Neuron (in vitro differentiated cells): ENCODE results near the gene LCN10.

ENCODE experiments used
- H2AFZ ChIP-seq: one replicate; pipeline ENCODE4 v1.6.1; 2013; ENCODE audit warnings: low read depth, mild to moderate bottlenecking, inconsistent platforms, low read length, moderate library complexity
- H3K27me3 ChIP-seq: one replicate; pipeline ENCODE4 v1.6.1; 2013; ENCODE audit warnings: low read length; ENCODE audit not compliant: insufficient read depth
- H3K36me3 ChIP-seq: one replicate; pipeline ENCODE4 v1.6.1; 2013; ENCODE audit warnings: low read length; ENCODE audit not compliant: insufficient read depth
- H3K4me1 ChIP-seq: one replicate; pipeline ENCODE4 v1.6.1; 2013; ENCODE audit warnings: low read length; ENCODE audit not compliant: insufficient read depth
- H3K4me3 ChIP-seq: 2 replicates; pipeline ENCODE4 v1.5.1; 2013; ENCODE audit warnings: mild to moderate bottlenecking, low read length, moderate library complexity
- H3K9me3 ChIP-seq: one replicate; pipeline ENCODE4 v1.6.1; 2013; ENCODE audit warnings: low read length

The LCN10 gene

DNA sequence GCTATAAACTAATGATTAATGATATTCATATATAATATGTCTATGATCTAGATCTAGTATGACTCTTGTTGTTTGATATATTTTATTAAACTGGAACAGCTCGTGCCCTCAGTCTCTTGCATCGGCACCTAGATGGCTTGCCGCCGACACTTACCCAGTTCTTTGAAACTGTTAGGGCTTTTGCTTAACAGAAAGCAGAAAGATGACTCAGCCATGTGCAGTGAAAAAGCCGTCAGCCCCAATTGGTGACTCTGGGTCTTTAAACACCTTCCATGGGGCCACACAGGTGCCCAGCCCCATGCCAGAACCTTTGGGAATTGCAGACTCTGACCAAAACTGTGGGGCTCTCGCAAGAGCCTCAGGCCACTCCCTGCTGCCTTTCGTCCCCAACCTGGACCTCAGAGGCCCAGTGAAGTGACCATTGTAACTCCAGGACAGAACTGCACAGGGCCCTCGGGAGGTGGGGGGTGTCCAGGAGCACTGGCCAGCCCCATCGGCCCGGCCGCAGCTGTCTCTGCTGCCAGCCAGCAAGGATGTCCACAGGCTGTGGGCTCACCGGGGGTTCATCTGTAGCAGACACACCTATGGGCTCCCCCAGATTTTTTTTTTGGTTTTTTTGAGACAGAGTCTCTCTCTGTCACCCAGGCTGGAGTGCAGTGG is 7.8 kb downstream of the LCN10 start:
- H3K4me3 ChIP-seq = no peak overlapping the region
- H3K36me3 ChIP-seq = no peaks in the 10 kb centered on the region
- no peaks in the 10 kb centered on the region for H3K4me1 ChIP-seq

DNA sequence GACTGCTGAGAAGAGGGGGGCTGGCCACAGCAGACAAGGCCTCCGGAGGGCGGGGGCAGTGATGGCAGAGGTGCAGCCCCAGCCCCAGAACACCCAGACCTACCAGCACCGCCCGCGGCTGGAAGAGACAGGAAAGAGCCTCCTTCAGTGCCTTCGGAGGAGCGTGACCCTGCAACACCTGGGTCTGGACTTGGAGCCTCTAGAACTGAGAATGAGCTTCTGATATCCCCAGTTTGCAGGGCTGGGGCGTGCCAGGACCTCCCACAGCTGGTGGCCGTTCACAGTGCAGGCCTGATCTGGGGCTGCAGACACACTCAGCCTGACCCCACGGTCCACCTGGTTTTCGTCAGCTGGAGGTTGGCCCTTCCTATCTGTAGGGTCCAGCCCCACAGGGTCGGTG is 9.1 kb downstream of the LCN10 start:
- H3K4me1 ChIP-seq = no peaks in the 10 kb centered on the region
- no peaks in the 10 kb centered on the region for H3K36me3 ChIP-seq
- peaks cover 1% of the 10 kb centered on the region for H3K9me3 ChIP-seq
- H3K4me3 ChIP-seq = no peak overlapping the region
- H3K27me3 ChIP-seq = peaks cover 8% of the 10 kb centered on the region
- H2AFZ ChIP-seq = no peak overlapping the region

More for the DNA sequence above, 7.8 kb downstream of the LCN10 start:
- Histone ChIP-seq H3K9me3 (peaks cover 10% of the 10 kb centered on the region), H2AFZ (no peak overlapping the region), H3K27me3 (peaks cover 16% of the 10 kb centered on the region)

DNA sequence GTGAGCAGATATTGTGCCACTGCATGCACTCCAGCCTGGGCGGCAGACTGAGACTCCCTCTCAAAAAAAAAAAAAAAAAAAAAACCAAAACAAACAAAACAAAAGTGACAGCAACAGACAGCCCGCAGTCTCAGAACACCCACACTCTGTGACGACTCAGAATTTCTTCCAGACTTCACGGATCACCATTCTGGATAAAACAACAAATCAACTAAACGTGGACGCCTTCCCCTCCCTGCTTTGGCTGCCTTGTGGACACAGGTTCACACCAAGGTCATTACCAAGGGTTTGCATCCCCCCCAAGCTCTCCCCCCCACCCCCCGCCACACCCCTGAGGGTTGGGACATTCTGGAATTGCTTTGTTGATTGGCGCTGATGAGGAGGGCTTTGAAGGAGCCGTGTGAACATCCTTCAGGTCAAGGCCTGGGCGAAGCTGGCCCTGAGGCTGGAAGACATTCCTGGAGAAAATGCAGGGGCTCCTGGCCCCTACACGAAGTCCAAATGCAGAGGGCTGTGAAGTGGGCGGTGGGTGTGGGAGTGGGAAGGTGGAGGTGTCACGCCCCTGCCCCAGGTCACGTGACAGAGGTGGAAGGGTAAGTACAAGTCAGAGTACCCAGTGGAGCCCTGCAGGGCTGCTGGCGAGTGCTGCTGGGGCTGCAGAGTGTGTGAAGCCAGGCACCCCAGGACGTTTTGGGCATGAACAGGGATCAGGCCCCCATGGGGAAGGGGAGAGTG is 10.1 kb downstream of the LCN10 start:
- no peak overlapping the region for H2AFZ ChIP-seq
- no peak overlapping the region for H3K4me3 ChIP-seq
- no peaks in the 10 kb centered on the region for H3K36me3 ChIP-seq

DNA sequence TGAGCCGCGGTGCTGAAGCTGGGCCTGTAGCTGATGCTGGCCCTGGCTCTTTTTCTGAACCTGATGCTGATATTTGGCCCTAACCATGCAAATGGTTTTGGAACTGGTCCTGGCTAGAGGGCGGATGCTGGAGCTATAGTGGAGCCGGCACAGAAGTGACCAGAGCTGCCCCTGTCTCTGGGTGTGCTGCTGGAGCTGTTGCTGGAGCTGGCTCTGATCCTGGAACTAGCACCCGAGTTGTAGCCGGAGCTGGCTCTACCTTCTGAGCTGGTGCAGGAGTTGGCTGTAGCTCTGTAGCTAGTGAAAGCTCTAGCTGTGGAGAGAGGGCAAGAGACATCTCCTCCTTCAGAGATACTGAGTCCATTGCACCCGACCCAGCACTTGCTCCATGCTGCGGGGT is 12.8 kb downstream of the LCN10 start:
- peaks cover 4% of the 10 kb centered on the region for H3K27me3 ChIP-seq
- peaks cover 17% of the 10 kb centered on the region for H3K36me3 ChIP-seq

More for the DNA sequence above, 10.1 kb downstream of the LCN10 start:
- H3K27me3 ChIP-seq = peaks cover 8% of the 10 kb centered on the region
- no peaks in the 10 kb centered on the region for H3K9me3 ChIP-seq
- H3K4me1 ChIP-seq = peaks cover under 1% of the 10 kb centered on the region

DNA sequence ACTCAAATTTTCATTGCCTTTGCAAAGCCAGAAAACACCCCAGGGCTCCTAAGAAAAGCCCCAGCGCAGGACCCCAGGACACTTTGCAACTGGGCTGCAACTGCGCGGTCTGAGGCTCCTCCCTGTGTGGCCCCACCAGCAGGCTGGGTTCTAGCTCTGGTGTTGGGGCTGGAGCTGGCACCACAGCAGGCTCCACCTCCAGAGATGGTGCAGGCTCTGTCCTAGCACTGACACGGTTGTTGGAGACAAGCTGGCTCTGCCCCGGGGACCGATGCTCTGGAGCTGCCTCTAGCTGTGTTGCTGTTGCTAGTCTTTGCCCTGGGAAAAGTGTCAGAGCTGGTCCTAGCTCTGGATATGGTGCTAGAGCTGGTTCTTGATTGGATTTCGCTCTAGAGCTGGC is 13.6 kb downstream of the LCN10 start:
- Histone ChIP-seq H3K27me3 (peaks cover 3% of the 10 kb centered on the region), H3K9me3 (no peaks in the 10 kb centered on the region), H3K4me1 (peaks cover 23% of the 10 kb centered on the region), H3K36me3 (peaks cover 25% of the 10 kb centered on the region), H2AFZ (no peak overlapping the region), H3K4me3 (no peak overlapping the region)

More for the DNA sequence above, 12.8 kb downstream of the LCN10 start:
- no peak overlapping the region for H3K4me3 ChIP-seq
- H3K4me1 ChIP-seq = peaks cover 23% of the 10 kb centered on the region
- no peak overlapping the region for H2AFZ ChIP-seq
- H3K9me3 ChIP-seq = no peaks in the 10 kb centered on the region

DNA sequence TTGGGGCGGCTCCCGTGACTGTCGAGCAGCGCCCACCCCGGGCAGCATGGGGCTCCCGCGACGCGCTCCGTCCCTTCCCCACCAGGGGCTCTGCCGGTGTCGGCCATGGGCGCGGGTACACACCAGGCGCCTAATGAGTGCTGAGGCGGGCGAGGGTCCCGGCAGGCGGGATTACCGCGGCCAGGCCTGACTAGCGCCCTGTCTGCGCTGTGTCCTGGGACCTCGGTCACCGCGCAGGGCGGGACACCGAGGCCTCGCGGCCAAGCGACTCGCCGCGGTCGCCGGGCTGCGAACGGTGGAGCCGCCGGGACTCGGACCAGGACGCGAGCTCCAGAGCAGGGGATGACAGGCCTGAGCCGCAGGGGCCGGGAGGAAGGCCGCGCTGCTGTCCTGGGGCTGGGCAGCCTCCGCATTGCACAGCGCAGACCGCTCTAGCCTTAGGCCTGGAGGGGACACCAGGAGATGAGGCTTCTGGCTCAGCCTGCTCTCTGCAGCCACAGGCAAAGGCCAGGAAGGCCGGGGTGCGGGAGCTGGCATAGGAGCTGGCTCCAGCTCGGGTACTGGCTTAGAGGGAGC is 14.1 kb downstream of the LCN10 start:
- H3K27me3 ChIP-seq = no peaks in the 10 kb centered on the region
- peaks cover 23% of the 10 kb centered on the region for H3K4me1 ChIP-seq
- H3K36me3 ChIP-seq = peaks cover 30% of the 10 kb centered on the region
- H2AFZ ChIP-seq = peak overlapping the region; percentile 65
- H3K9me3 ChIP-seq = no peaks in the 10 kb centered on the region
- peak overlapping the region; percentile 99 for H3K4me3 ChIP-seq

DNA sequence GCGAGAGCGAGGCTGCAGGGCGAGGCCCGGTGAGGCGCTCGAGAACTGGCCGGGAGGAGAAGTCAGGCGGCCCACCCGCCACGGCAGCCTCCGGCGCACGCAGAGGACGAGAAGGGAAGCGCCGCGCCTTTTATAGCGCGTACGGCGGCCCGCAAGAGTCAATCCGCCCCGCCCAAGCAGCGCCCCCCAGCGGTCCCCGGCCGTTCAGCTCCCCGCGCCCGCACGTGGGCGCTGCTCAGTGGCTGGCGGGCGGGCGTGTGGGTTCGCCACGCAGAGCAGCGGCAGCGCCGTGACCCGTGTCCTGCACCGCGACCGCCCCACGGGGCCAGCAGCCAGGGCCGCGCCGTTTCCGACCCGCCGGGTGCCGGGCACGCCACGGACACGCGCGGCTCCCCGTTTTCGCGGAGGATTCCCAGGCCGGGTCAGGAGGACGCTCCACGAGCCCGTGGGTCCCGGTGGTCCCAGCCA is 14.6 kb downstream of the LCN10 start:
- H3K27me3 ChIP-seq = no peaks in the 10 kb centered on the region
- H3K4me3 ChIP-seq = peak overlapping the region; percentile 99
- no peaks in the 10 kb centered on the region for H3K9me3 ChIP-seq
- H2AFZ ChIP-seq = peak overlapping the region; percentile 65
- H3K36me3 ChIP-seq = peaks cover 35% of the 10 kb centered on the region
- peaks cover 23% of the 10 kb centered on the region for H3K4me1 ChIP-seq

DNA sequence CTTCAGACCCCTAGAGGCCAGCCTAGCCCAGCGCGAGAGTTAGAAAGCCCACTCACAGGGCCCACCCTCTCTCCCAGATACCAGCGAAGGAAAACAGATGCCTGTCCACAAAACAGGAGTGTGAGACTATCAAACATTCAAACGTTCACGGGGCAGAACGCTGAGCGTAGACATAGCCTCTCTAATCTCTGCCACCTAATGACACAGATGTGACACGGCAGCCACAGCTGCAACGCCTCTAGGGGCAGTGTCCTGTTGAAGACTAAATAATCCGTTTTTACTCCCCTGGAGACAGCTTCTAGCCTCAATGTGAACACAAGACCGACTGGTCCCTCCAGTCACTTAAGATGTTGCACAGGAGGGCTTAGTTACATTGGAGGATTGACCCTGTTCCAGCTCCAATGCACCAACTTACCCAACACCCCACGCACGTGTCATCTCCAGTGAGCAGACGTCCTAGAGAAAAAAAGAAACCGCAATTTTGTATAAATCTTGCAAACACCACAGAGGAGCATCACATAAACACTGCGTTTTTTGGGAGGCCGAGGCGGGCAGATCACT is 16.0 kb downstream of the LCN10 start:
- peaks cover 27% of the 10 kb centered on the region for H3K4me1 ChIP-seq
- peaks cover 45% of the 10 kb centered on the region for H3K36me3 ChIP-seq
- H2AFZ ChIP-seq = no peak overlapping the region
- H3K27me3 ChIP-seq = no peaks in the 10 kb centered on the region
- no peaks in the 10 kb centered on the region for H3K9me3 ChIP-seq
- peak overlapping the region; percentile 99 for H3K4me3 ChIP-seq

DNA sequence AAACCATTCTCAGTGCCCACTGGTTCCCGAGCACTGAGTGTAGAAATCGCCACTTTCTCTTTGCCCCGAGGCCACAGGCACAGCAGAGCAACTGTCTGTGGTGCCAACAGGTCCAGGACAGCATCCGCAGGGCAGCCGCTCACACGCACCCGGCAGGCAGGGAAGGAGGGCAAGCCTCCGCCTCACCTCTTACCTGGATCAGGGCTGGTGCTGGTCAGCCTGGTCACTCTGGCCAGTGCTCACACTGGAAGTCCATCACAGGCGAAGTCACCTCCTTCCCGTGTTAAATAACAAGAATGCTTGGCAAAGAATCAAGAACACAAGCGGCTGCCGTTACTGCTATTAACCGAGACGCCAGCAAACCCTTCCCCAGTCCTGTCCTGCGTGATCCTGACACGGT is 16.6 kb downstream of the LCN10 start:
- H3K9me3 ChIP-seq = no peaks in the 10 kb centered on the region
- H3K4me3 ChIP-seq = no peak overlapping the region
- H2AFZ ChIP-seq = no peak overlapping the region
- peaks cover 33% of the 10 kb centered on the region for H3K4me1 ChIP-seq
- no peaks in the 10 kb centered on the region for H3K27me3 ChIP-seq
- H3K36me3 ChIP-seq = peaks cover 51% of the 10 kb centered on the region

DNA sequence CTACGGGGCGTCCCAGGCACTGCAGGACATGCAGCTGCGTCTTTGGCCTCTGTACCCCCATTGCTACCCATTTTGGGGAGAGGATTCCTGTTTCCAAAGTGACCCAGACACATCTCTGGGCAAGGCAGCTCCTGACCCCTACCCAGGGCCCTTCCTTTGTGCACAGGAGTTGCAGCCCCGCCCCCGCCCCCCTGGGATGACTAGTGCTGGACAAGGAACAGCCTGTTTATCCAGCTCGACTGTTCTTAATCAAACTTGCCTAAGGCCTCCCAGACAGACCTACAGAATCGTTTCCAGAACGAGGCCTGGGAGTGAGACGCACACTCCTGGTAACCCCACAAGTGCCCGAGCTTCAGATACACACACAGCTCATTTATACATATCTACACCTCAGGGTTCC is 17.1 kb downstream of the LCN10 start:
- H3K9me3 ChIP-seq = no peaks in the 10 kb centered on the region
- peaks cover 38% of the 10 kb centered on the region for H3K4me1 ChIP-seq
- no peak overlapping the region for H2AFZ ChIP-seq
- H3K27me3 ChIP-seq = no peaks in the 10 kb centered on the region
- no peak overlapping the region for H3K4me3 ChIP-seq
- H3K36me3 ChIP-seq = peaks cover 52% of the 10 kb centered on the region

DNA sequence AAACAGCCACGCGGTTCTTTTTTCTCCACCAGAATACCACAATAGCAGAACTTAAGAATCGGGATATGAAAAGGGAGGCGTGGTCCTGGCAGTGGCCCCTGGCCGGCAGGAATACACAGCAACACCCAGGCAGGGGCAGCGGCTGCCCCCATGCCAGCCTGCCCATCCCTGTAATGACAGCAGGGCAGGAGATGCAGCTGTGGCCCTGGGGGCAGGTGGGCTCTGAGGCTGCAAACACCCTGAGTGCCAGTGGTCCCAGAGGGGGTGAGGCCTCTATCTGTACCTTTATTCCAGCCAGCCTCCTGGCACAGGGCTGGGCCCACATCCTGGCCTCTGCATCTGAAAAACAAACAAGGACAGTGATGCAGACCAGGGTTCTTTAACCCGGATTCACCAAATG is 18.0 kb downstream of the LCN10 start:
- H3K4me3 ChIP-seq = no peak overlapping the region
- no peaks in the 10 kb centered on the region for H3K27me3 ChIP-seq
- H3K4me1 ChIP-seq = peaks cover 46% of the 10 kb centered on the region
- peaks cover 52% of the 10 kb centered on the region for H3K36me3 ChIP-seq
- no peak overlapping the region for H2AFZ ChIP-seq
- no peaks in the 10 kb centered on the region for H3K9me3 ChIP-seq

DNA sequence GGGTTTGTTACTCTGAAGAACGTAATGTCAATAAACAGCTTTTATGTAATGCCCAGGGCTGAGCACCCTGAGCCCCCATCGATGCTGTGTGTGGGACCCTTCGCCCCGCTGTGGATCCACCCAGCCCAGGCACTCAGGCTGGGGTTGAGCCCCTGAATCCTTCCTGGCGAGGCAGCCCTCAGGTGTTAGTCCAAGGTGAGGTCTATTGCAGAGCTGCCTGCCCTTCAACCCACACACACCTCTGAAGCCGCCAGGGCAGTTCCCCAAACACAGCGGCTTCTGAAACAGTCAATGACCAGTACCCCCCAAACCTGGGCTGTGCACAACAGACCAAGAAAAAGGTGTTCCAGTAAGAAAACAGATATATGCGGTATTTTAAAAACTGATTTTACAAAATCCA is 18.8 kb downstream of the LCN10 start:
- Histone ChIP-seq H3K9me3 (no peaks in the 10 kb centered on the region), H3K27me3 (no peaks in the 10 kb centered on the region), H3K36me3 (peaks cover 52% of the 10 kb centered on the region), H2AFZ (no peak overlapping the region), H3K4me3 (no peak overlapping the region), H3K4me1 (peaks cover 54% of the 10 kb centered on the region)

DNA sequence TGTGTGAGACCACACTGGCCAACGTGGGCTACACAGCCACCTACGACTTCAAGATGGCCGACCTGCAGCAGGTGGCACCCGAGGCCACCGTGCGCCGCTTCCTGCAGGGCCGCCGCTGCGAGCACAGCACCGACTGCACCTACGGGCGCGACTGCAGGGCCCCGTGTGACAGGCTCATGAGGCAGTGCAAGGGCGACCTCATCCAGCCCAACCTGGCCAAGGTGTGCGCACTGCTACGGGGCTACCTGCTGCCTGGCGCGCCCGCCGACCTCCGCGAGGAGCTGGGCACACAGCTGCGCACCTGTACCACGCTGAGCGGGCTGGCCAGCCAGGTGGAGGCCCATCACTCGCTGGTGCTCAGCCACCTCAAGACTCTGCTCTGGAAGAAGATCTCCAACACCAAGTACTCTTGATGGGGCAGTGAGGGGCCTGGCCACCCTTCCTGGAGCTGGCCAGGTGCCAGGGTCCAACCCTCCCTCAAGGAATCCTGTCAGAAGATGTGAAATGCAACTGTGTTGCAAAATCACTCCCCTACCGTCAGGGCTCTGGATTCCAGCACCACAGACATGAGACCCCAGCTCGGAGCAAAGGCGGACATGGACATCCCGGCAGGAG is 19.3 kb downstream of the LCN10 start:
- no peaks in the 10 kb centered on the region for H3K27me3 ChIP-seq
- peaks cover 54% of the 10 kb centered on the region for H3K4me1 ChIP-seq
- H2AFZ ChIP-seq = no peak overlapping the region
- H3K9me3 ChIP-seq = no peaks in the 10 kb centered on the region
- peaks cover 52% of the 10 kb centered on the region for H3K36me3 ChIP-seq
- no peak overlapping the region for H3K4me3 ChIP-seq
